HG02610 (cell line): Measurements from ENCODE around the gene TFIP11.

ENCODE experiments used
- ATAC-seq: cut with Tn5 transposase; IDR thresholded peaks from one replicate; pipeline ENCODE4 v1.9.1; 2021; ENCODE audit warnings: mild to moderate bottlenecking, moderate library complexity; ENCODE audit not compliant: unreplicated experiment

TFIP11 gene

GRCh38 chr22:26452236-26453016 lies 59.8 kb downstream of the TFIP11 start:
- ATAC-seq: no peak

- ATAC-seq: no peak
Observed at GRCh38 chr22:26450453-26451185, 61.7 kb downstream of the TFIP11 start.

- ATAC-seq: no peak
Observed at GRCh38 chr22:26448941-26449340, 63.3 kb downstream of the TFIP11 start.

GRCh38 chr22:26448334-26448733 lies 63.9 kb downstream of the TFIP11 start:
- no peak for ATAC-seq

GRCh38 chr22:26447584-26448329 lies 64.5 kb downstream of the TFIP11 start:
- no peak for ATAC-seq

DNA sequence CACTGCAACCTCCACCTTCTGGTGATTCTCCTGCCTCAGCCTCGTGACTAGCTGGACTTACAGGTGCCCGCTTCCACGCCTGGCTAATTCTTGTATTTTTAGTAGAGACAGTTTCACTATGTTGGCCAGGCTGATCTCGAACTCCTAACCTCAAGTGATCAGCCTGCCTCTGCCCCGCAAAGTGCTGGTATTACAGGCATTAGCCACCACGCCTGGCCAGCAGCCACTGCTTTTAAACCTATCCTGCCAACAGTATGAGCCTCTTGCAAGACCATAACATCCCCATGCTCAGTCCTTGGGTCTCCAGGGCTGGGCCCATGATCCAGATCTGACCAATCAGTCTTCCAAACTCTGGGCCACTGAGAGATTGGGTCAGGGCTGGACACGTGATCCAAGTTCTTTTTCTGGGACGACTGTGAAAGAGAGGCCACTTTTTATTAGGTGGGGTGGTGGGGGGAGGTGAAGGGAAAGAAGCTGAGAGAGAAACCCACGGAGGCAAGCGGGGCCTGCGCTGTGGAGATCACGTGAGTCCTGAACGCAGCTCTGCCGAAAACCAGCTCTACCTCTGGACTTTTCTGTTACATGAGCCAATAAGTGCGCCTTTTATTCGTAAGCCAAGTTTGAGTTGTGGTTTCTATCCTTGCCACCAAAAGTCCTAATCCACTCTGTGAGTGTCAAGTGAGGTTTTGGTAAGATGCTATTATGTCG lies 65.3 kb downstream of the TFIP11 start:
- ATAC-seq: no peak

GRCh38 chr22:26445577-26446275 lies 66.5 kb downstream of the TFIP11 start:
- ATAC-seq: no peak

GRCh38 chr22:26444777-26445176 lies 67.5 kb downstream of the TFIP11 start:
- no peak for ATAC-seq

DNA sequence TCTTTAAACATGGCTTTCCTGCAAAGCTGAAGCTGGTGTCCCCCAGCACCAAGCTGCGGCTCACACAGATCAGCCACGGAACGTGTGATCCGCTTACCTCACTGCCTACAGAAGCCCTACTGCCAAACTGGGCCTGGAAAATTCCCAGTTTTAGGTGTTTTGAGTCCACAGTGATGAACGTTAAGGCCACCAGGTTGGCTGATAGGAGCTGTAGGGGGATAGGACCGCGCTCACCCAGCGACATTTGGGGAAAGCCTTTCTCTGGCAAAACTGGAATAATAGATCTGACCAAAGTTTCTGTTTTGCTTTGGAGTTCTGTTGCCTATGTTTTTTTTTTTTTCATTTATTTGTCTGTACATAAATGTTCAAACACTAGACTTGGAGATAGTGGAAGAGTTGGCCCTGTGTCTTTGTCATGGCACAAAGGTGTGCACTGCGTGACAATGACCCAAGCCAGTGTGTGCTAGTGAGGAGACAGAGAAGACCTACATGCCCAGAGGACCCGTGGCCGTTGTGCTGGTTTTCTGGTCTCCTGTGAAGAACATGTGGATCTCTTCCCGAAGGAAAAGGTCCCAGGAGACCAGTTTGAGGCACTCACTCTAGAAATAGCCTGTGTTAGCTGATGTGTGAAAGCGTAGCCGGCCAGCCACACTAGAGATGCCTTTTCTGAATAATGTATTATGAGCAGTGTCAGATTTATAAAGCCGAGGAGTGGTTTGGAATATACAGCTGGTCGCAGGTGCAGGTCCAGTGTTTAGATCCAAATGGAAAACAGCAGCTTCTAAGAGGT lies 68.2 kb downstream of the TFIP11 start:
- ATAC-seq: no peak

DNA sequence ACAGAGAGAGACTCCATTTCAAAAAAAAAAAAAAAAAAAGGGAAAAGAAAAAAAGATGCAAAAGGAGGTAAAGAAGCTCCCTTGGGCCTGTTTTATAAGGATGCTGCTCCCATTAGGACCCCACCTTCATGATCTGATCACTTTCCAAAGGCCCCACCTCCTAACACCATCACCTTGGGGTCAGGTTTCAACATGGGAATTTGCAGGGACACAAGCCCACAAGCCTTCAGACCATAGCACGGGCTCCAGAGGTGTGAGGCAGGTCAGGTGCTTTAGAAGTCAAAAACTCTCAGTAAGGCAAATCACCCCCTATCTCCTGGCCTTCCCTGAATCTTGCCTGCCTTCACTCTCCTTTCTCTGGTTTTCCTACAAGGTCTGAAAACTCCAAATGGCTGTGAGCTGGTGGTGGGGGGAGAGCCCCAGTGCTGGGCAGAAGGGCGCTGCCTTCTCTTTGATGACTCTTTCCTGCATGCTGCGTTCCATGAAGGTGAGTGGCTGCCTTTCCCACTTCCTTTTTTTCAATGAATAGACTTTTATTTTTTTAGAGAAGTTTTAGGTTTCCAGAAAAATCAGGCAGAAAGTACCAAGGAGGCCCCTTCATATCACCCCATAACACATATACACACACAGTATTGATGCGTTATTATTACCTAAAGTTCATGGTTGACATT lies 70.1 kb downstream of the TFIP11 start:
- ATAC-seq: no peak
